A549 (cell line): Measurements from ENCODE around the gene CDH19.

Source experiments
- HDAC2 ChIP-seq: fragments of 200-600 bp; sonication (generic); IDR thresholded peaks from 2 replicates; pipeline ENCODE4 v1.6.1; 2016
- TF ChIP-seq, protein P1 (sequence below): IDR thresholded peaks from 2 replicates; pipeline ENCODE4 v1.6.1; 2012

DNA sequence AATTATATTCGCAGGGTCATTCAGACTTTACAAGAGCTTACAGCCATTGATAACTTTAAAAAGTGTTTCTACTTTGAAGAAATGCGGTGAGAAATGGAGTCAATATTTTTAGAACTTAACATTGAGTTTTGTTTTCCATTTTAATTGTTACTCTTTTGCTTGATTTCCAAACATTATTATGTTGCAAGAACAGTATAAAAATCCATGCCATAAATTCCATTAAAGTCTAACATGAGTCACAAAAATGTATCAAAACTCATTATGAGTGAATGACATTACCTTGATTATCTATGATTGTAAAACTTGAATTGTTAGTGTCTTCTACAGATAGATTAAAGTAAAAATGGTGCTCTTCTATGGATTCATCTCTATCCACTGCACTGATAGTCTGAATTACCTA is 92.6 kb downstream of the CDH19 start:
- TF ChIP-seq HDAC2, result no peak
- TF ChIP-seq, protein P1, sequence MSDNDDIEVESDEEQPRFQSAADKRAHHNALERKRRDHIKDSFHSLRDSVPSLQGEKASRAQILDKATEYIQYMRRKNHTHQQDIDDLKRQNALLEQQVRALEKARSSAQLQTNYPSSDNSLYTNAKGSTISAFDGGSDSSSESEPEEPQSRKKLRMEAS, result no peak
